A549 (cell line): ENCODE data around the gene RAP1GAP2.

Source experiments
- BCL3 ChIP-seq: fragments of >200 bp; sonication (Bioruptor Twin); formaldehyde crosslinking; IDR thresholded peaks from 3 replicates; pipeline ENCODE4 v1.6.1; 2016
- CHD2 ChIP-seq: fragments of 150-350 bp; IDR thresholded peaks from 2 replicates; pipeline ENCODE4 v1.6.1; 2014; ENCODE audit warnings: low read length; ENCODE audit not compliant: partially characterized antibody
- CHD4 ChIP-seq: fragments of 200-600 bp; sonication (generic); IDR thresholded peaks from 2 replicates; pipeline ENCODE4 v1.6.1; 2016; ENCODE audit warnings: antibody characterized with exemption, mild to moderate bottlenecking, borderline replicate concordance
- CTCF ChIP-seq: fragments of >200 bp; sonication (Bioruptor Twin); formaldehyde crosslinking; IDR thresholded peaks from 3 replicates; pipeline ENCODE4 v1.5.1; 2016
- JUNB ChIP-seq: fragments of >200 bp; sonication (Bioruptor Twin); formaldehyde crosslinking; IDR thresholded peaks from 2 replicates; pipeline ENCODE4 v1.6.1; 2016
- MAX ChIP-seq: IDR thresholded peaks from 2 replicates; pipeline ENCODE4 v1.6.1; 2012
- NPAS2 ChIP-seq: fragments of 250-450 bp; sonication (Bioruptor Pico); IDR thresholded peaks from 2 replicates; pipeline ENCODE4 v1.8.0; 2022; ENCODE audit warnings: mild to moderate bottlenecking, moderate library complexity, borderline replicate concordance
- RAD21 ChIP-seq, 2 experiments: fragments of >200 bp in 1 of 2; sonication (Bioruptor Twin) in 1 of 2; formaldehyde crosslinking in 1 of 2; IDR thresholded peaks in 1 of 2; conservative IDR thresholded peaks in 1 of 2; 2 replicates in 1 of 2; 3 replicates in 1 of 2; pipeline ENCODE4 v1.6.1; 2012 to 2018; ENCODE audit warnings: inconsistent platforms in 1 of 2
- RFX5 ChIP-seq: fragments of 450-650 bp; IDR thresholded peaks from 2 replicates; pipeline ENCODE4 v1.7.1; 2014; ENCODE audit warnings: antibody characterized with exemption, mild to moderate bottlenecking, moderate library complexity
- TP53 ChIP-seq: fragments of 250-450 bp; sonication (Bioruptor Pico); IDR thresholded peaks from 2 replicates; pipeline ENCODE4 v1.5.0; 2021; ENCODE audit warnings: mild to moderate bottlenecking, moderate library complexity
- ZFP36 ChIP-seq: fragments of 450-650 bp; IDR thresholded peaks from 2 replicates; pipeline ENCODE4 v1.6.1; 2014; ENCODE audit warnings: borderline replicate concordance; ENCODE audit not compliant: partially characterized antibody

GRCh38 chr17:2865228-2865627, 69.0 kb downstream of the RAP1GAP2 start:
- no peak for TF ChIP-seq CTCF
- TF ChIP-seq MAX, result no peak
- no peak for TF ChIP-seq TP53
- TF ChIP-seq RAD21 (conservative IDR thresholded peaks at IDR 0.05 in 1 of 2, IDR thresholded peaks at IDR 0.05 in 1 of 2), result no peak
- TF ChIP-seq BCL3, result no peak
- TF ChIP-seq CHD2, result no peak
- TF ChIP-seq RFX5, result no peak
- no peak for TF ChIP-seq JUNB
- TF ChIP-seq CHD4, result no peak
- no peak for TF ChIP-seq NPAS2 (CRISPR knock-in tag)
- no peak for TF ChIP-seq ZFP36
